Measurements from ENCODE around the gene PEX7. TPM values are rescaled to one million over a fixed set of nuclear protein-coding genes. Genes with fewer than 3 reads are reported as not detected.
"Not testable (repeated sequence)": the region's sequence is repeated elsewhere in the genome, so short reads cannot be mapped to it uniquely, and the experiment has no call there.

The PEX7 gene
- total RNA-seq, 1 experiment from 2014 or later = 6.4 TPM

GRCh38 chr6:136895901-136896300 is 73.5 kb downstream of the PEX7 start:
- no peaks in the 10 kb centered on the region for H3K9me3 Mint-ChIP-seq (ENCODE audit: unreplicated experiment)
- Histone ChIP-seq H3K36me3 (ENCODE audit: control insufficient read depth, insufficient read depth, low read length) (0 out of 2 replicates have a peak, but pooled peaks cover 1% of the 10 kb centered on the region), H3K4me3 (ENCODE audit: low read depth, low read length) (no peak overlapping the region), H3K9me3 (no peaks in the 10 kb centered on the region), H3K4me1 (peaks cover 8% of the 10 kb centered on the region; the same call in 1 of the 2 replicates), H3K27me3 (replicated peaks; ENCODE audit: control insufficient read depth, insufficient read depth, low read length) (no peaks in the 10 kb centered on the region)
- intact Hi-C loops (cut with micrococcal nuclease; ENCODE audit: unreplicated experiment) = no loop called here
- no peak overlapping the region for H3K27ac Mint-ChIP-seq (ENCODE audit: unreplicated experiment)
- CTCF ChIA-PET = interaction anchor here (0.7 kb wide), 1 partner anchor 50 kb away, joined by 5 read pairs; no protein-coding TSS in a partner anchor
- POLR2A ChIA-PET = no interaction called here
- no peaks in the 10 kb centered on the region for H3K36me3 Mint-ChIP-seq (ENCODE audit: insufficient read depth, unreplicated experiment)
- no TSS peak for BruUV-seq (replicated peaks)
- no peak overlapping the region for H3K4me3 Mint-ChIP-seq (ENCODE audit: unreplicated experiment)
- DNase-seq = no peak
- TF ChIP-seq CTCF (IDR thresholded peaks at IDR 0.05; ENCODE audit: insufficient read depth in 1 of 2, low read depth in 1 of 2, low read length in 1 of 2, severe bottlenecking in 1 of 2, unreplicated experiment in 1 of 2) = no peak
- H3K27me3 Mint-ChIP-seq (ENCODE audit: insufficient read depth, unreplicated experiment) = no peaks in the 10 kb centered on the region
- H3K4me1 Mint-ChIP-seq (ENCODE audit: low read depth, unreplicated experiment) = no peaks in the 10 kb centered on the region

- Mint-ChIP-seq H3K27ac (ENCODE audit: unreplicated experiment) (no peak overlapping the region), H3K9me3 (ENCODE audit: unreplicated experiment) (no peaks in the 10 kb centered on the region), H3K36me3 (ENCODE audit: insufficient read depth, unreplicated experiment) (no peaks in the 10 kb centered on the region), H3K4me3 (ENCODE audit: unreplicated experiment) (no peak overlapping the region), H3K4me1 (ENCODE audit: low read depth, unreplicated experiment) (no peaks in the 10 kb centered on the region), H3K27me3 (ENCODE audit: insufficient read depth, unreplicated experiment) (no peaks in the 10 kb centered on the region)
- Histone ChIP-seq H3K4me3 (ENCODE audit: low read depth, low read length) (no peak overlapping the region), H3K36me3 (ENCODE audit: control insufficient read depth, insufficient read depth, low read length) (no peaks in the 10 kb centered on the region), H3K27me3 (replicated peaks; ENCODE audit: control insufficient read depth, insufficient read depth, low read length) (no peaks in the 10 kb centered on the region), H3K9me3 (no peaks in the 10 kb centered on the region), H3K4me1 (peaks cover 8% of the 10 kb centered on the region; the same call in 1 of the 2 replicates)
- TF ChIP-seq CTCF (IDR thresholded peaks at IDR 0.05; ENCODE audit: insufficient read depth in 1 of 2, low read depth in 1 of 2, low read length in 1 of 2, severe bottlenecking in 1 of 2, unreplicated experiment in 1 of 2) = no peak
- POLR2A ChIA-PET = no interaction called here
- CTCF ChIA-PET = no interaction called here
- intact Hi-C loops (cut with micrococcal nuclease; ENCODE audit: unreplicated experiment) = no loop called here
- DNase-seq = no peak
- no TSS peak for BruUV-seq (replicated peaks)
Observed at GRCh38 chr6:136897071-136897470, 74.7 kb downstream of the PEX7 start.

- intact Hi-C loops (cut with micrococcal nuclease; ENCODE audit: unreplicated experiment) = no loop called here
- CTCF ChIA-PET = no interaction called here
- H3K4me3 ChIP-seq (ENCODE audit: low read depth, low read length) = no peak overlapping the region
- no peak for TF ChIP-seq CTCF (IDR thresholded peaks at IDR 0.05; ENCODE audit: insufficient read depth in 1 of 2, low read depth in 1 of 2, low read length in 1 of 2, severe bottlenecking in 1 of 2, unreplicated experiment in 1 of 2)
- no peak overlapping the region for H3K27ac Mint-ChIP-seq (ENCODE audit: unreplicated experiment)
- POLR2A ChIA-PET = no interaction called here
- no peak for DNase-seq
- no peaks in the 10 kb centered on the region for H3K9me3 Mint-ChIP-seq (ENCODE audit: unreplicated experiment)
- H3K36me3 Mint-ChIP-seq (ENCODE audit: insufficient read depth, unreplicated experiment) = no peaks in the 10 kb centered on the region
- no peaks in the 10 kb centered on the region for H3K9me3 ChIP-seq
- no peaks in the 10 kb centered on the region for H3K4me1 ChIP-seq
- no peak overlapping the region for H3K4me3 Mint-ChIP-seq (ENCODE audit: unreplicated experiment)
- no peaks in the 10 kb centered on the region for H3K4me1 Mint-ChIP-seq (ENCODE audit: low read depth, unreplicated experiment)
- no TSS peak for BruUV-seq (replicated peaks)
- no peaks in the 10 kb centered on the region for H3K27me3 ChIP-seq (replicated peaks; ENCODE audit: control insufficient read depth, insufficient read depth, low read length)
- H3K27me3 Mint-ChIP-seq (ENCODE audit: insufficient read depth, unreplicated experiment) = no peaks in the 10 kb centered on the region
- no peaks in the 10 kb centered on the region for H3K36me3 ChIP-seq (ENCODE audit: control insufficient read depth, insufficient read depth, low read length)
Observed at GRCh38 chr6:136901212-136901784, 78.9 kb downstream of the PEX7 start.

- H3K27me3 Mint-ChIP-seq (ENCODE audit: insufficient read depth, unreplicated experiment); H3K4me1 ChIP-seq; CTCF ChIA-PET; H3K4me3 ChIP-seq (ENCODE audit: low read depth, low read length); H3K27ac Mint-ChIP-seq (ENCODE audit: unreplicated experiment); H3K9me3 Mint-ChIP-seq (ENCODE audit: unreplicated experiment); DNase-seq; H3K27me3 ChIP-seq (replicated peaks; ENCODE audit: control insufficient read depth, insufficient read depth, low read length); H3K4me1 Mint-ChIP-seq (ENCODE audit: low read depth, unreplicated experiment); H3K9me3 ChIP-seq; H3K36me3 ChIP-seq (ENCODE audit: control insufficient read depth, insufficient read depth, low read length); intact Hi-C loops (cut with micrococcal nuclease; ENCODE audit: unreplicated experiment); H3K4me3 Mint-ChIP-seq (ENCODE audit: unreplicated experiment); H3K36me3 Mint-ChIP-seq (ENCODE audit: insufficient read depth, unreplicated experiment); BruUV-seq (replicated peaks); POLR2A ChIA-PET: not testable (repeated sequence)
Observed at GRCh38 chr6:136904477-136904876, 82.1 kb downstream of the PEX7 start.
